ENCODE data around the gene AFG1L.

GRCh38 chr6:108341372-108341771 is 46.5 kb downstream of the AFG1L start:
- TF ChIP-seq CTCF (IDR thresholded peaks at IDR 0.05) (no peak), POLR2A (IDR thresholded peaks at IDR 0.05) (no peak), POLR2AphosphoS5 (IDR thresholded peaks at IDR 0.05; ENCODE audit: insufficient read depth in 1 of 2, low read depth in 1 of 2) (no peak)
